ENCODE results near the gene MRTFA. TPM values are rescaled to one million over a fixed set of nuclear protein-coding genes. Genes with fewer than 3 reads are reported as not detected.
"Not testable (repeated sequence)": the region's sequence is repeated elsewhere in the genome, so short reads cannot be mapped to it uniquely, and the experiment has no call there.

MRTFA gene
- total and polyA plus RNA-seq, 10 donors: 17.6 to 138 (median 83.9) TPM

GRCh38 chr22:40628354-40629042 lies 8.0 kb downstream of the MRTFA start:
- 45 to 76% (median 52%) methylated on average over 3 of the region's 3 CpGs for WGBS, 5 donors

GRCh38 chr22:40627612-40628011 lies 8.9 kb downstream of the MRTFA start:
- Histone ChIP-seq H3K27ac (no peak overlapping the region), H3K27me3 (replicated peaks in 1 of 7) (no peaks in the 10 kb centered on the region), H3K4me1 (peaks cover 0 to 74% (median 36%) of the 10 kb centered on the region in 6 donors), H3K36me3 (no peaks in the 10 kb centered on the region), H3K9me3 (peaks cover 0 to 3% (median 0%) of the 10 kb centered on the region in 8 donors), H3K4me3 (no peak overlapping the region)
- WGBS, 5 donors: 76 to 85% (median 81%) methylated on average over 5 of the region's 5 CpGs
- intact Hi-C loops (cut with DNase I; ENCODE audit: low total_unique reads): no loop called here
- TF ChIP-seq POLR2AphosphoS5 (IDR thresholded peaks at IDR 0.05) (no peak), POLR2A (IDR thresholded peaks at IDR 0.05) (no peak), CTCF (IDR thresholded peaks at IDR 0.05 in 8 of 11, conservative IDR thresholded peaks at IDR 0.05 in 3 of 11) (no peak)
- DNase-seq: no peak

More at GRCh38 chr22:40628354-40629042, 8.0 kb downstream of the MRTFA start:
- Histone ChIP-seq H3K4me1 (peaks cover 0 to 83% (median 44%) of the 10 kb centered on the region in 6 donors), H3K27me3 (replicated peaks in 1 of 7) (no peaks in the 10 kb centered on the region), H3K27ac (peak overlapping the region in 2 of 8 donors; percentile 23 to 40), H3K36me3 (no peaks in the 10 kb centered on the region), H3K4me3 (no peak overlapping the region), H3K9me3 (no peaks in the 10 kb centered on the region)
- TF ChIP-seq POLR2AphosphoS5 (IDR thresholded peaks at IDR 0.05): no peak
- no peak for TF ChIP-seq POLR2A (IDR thresholded peaks at IDR 0.05)
- no peak for TF ChIP-seq CTCF (IDR thresholded peaks at IDR 0.05 in 8 of 11, conservative IDR thresholded peaks at IDR 0.05 in 3 of 11)
- intact Hi-C loops (cut with DNase I; ENCODE audit: low total_unique reads): no loop called here
- no peak for DNase-seq

DNA sequence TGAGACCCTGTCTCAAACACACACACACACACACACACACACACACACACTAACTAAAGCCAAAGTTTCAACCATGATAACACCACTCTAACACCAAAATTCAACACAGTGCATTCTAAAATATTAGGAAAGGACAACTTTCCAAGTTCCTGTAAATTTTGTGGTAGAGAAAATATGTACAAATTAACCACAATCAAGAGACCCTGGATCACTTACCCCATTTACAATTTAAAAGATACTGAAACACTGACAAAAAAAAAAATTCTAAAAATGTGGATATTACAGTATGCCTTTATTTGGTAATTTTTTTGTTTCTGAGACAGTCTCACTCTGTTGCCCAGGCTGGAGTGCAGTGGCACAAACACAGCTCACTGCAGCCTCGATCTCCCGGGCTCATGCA lies 9.7 kb downstream of the MRTFA start:
- Histone ChIP-seq H3K4me1 (peaks cover 0 to 74% (median 33%) of the 10 kb centered on the region in 6 donors), H3K36me3 (no peaks in the 10 kb centered on the region), H3K27ac (no peak overlapping the region), H3K9me3 (peaks cover 0 to 8% (median 0%) of the 10 kb centered on the region in 8 donors), H3K4me3 (no peak overlapping the region), H3K27me3 (replicated peaks in 1 of 7) (no peaks in the 10 kb centered on the region)
- no peak for DNase-seq
- TF ChIP-seq POLR2AphosphoS5 (IDR thresholded peaks at IDR 0.05) (no peak), CTCF (IDR thresholded peaks at IDR 0.05 in 8 of 11, conservative IDR thresholded peaks at IDR 0.05 in 3 of 11) (no peak), POLR2A (IDR thresholded peaks at IDR 0.05) (no peak)
- 87 to 96% (median 93%) methylated on average over 2 of the region's 2 CpGs for WGBS, 5 donors
- intact Hi-C loops (cut with DNase I; ENCODE audit: low total_unique reads): no loop called here

- H3K27ac ChIP-seq; H3K27me3 ChIP-seq (replicated peaks in 1 of 7); DNase-seq; H3K4me3 ChIP-seq; intact Hi-C loops (cut with DNase I; ENCODE audit: low total_unique reads); H3K36me3 ChIP-seq: not testable (repeated sequence)
- peaks cover 0 to 16% (median 4%) of the 10 kb centered on the region in 8 donors for H3K9me3 ChIP-seq
- 91 to 96% (median 93%) methylated on average over 3 of the region's 3 CpGs for WGBS, 5 donors
- H3K4me1 ChIP-seq: peaks cover 0 to 76% (median 35%) of the 10 kb centered on the region in 6 donors
Measured at GRCh38 chr22:40625794-40626193, 10.7 kb downstream of the MRTFA start.

DNA sequence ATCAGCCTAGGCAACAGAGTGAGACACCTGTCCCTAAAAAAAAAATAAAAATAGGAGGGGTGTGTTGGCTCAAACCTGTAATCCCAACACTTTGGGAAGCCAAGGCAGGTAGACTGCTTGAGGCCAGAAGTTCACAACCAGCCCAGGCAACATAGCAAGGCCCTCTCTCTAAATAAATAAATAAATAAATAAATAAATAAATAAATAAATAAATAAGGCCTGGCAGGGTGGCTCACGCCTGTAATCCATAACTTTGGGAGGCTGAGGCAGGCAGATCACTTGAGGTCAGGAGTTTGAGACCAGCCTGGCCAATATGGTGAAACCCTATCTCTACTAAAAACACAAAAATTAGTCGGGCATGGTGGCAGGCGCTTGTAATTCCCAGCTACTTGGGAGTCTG lies 11.2 kb downstream of the MRTFA start:
- intact Hi-C loops (cut with DNase I; ENCODE audit: low total_unique reads): not testable (repeated sequence)
- WGBS, 5 donors: 93 to 98% (median 95%) methylated on average over 3 of the region's 3 CpGs

More for the DNA sequence above, 11.2 kb downstream of the MRTFA start:
- Histone ChIP-seq H3K9me3 (peaks cover 0 to 20% (median 7%) of the 10 kb centered on the region in 8 donors), H3K4me1 (peaks cover 0 to 75% (median 34%) of the 10 kb centered on the region in 6 donors)
- H3K27ac ChIP-seq; H3K27me3 ChIP-seq (replicated peaks in 1 of 7); DNase-seq; H3K4me3 ChIP-seq; H3K36me3 ChIP-seq: not testable (repeated sequence)
